ENCODE results near the gene PICK1. TPM values are rescaled to one million over a fixed set of nuclear protein-coding genes. Genes with fewer than 3 reads are reported as not detected.
A peak's percentile ranks its signal among the peaks of the same experiment; 100 is the strongest.
"Not testable (repeated sequence)": the region's sequence is repeated elsewhere in the genome, so short reads cannot be mapped to it uniquely, and the experiment has no call there.

Gene PICK1
- total RNA-seq, 1 experiment from 2014 or later = 6.5 TPM

- DNase-seq (ENCODE audit: low read depth) = peak; percentile 80
Measured at GRCh38 chr22:38114484-38115398, 57.5 kb downstream of the PICK1 start.

- DNase-seq (ENCODE audit: low read depth) = no peak
Measured at GRCh38 chr22:38115423-38116205, 58.4 kb downstream of the PICK1 start.

GRCh38 chr22:38117556-38117955 lies 60.4 kb downstream of the PICK1 start:
- DNase-seq (ENCODE audit: low read depth) = not testable (repeated sequence)

GRCh38 chr22:38118182-38118581 lies 61.0 kb downstream of the PICK1 start:
- no peak for DNase-seq (ENCODE audit: low read depth)

- not testable (repeated sequence) for DNase-seq (ENCODE audit: low read depth)
Measured at GRCh38 chr22:38118747-38119146, 61.5 kb downstream of the PICK1 start.

- DNase-seq (ENCODE audit: low read depth) = no peak
Measured at GRCh38 chr22:38120359-38121110, 63.3 kb downstream of the PICK1 start.

DNA sequence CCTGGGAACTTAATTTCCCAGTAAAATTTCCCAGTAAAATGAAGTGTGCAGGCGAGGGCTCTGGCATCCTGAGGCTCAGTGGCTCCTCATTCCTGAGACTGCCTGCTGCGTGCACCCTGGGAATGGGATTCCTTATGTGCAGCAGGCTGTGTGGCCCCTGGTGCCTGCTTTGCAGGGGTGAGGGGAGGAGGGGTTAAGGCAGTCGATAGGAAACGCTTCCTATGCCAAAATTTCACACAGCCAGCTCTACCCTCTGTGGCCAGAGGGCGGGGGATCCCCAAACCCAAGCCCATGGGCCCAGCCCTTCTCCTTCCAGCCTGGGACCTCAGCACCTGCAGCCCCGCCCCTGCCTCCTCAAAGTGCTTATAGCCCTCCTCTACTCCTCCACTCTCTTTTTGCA lies 65.4 kb downstream of the PICK1 start:
- DNase-seq (ENCODE audit: low read depth) = no peak

- peak; percentile 48 for DNase-seq (ENCODE audit: low read depth)
Measured at GRCh38 chr22:38124236-38124974, 67.2 kb downstream of the PICK1 start.

GRCh38 chr22:38125038-38125610 lies 67.9 kb downstream of the PICK1 start:
- DNase-seq (ENCODE audit: low read depth) = no peak

Other genes starting within 250 kb of the PICK1 start
- gene GCAT, start 249.5 kb upstream of the PICK1 start, total RNA-seq (2014; rRNA removed; shearing (Covaris generic)) = 15.1 and 24.4 TPM in 2 replicates
- not detected in 2 replicates for gene GALR3, start 234.0 kb upstream of the PICK1 start, total RNA-seq (2014; rRNA removed; shearing (Covaris generic))
- 26.0 and 26.8 TPM in 2 replicates for gene ANKRD54, start 213.1 kb upstream of the PICK1 start, total RNA-seq (2014; rRNA removed; shearing (Covaris generic))
- gene EIF3L, start 208.0 kb upstream of the PICK1 start, total RNA-seq (2014; rRNA removed; shearing (Covaris generic)) = 299 and 374 TPM in 2 replicates
- gene MICALL1, start 151.1 kb upstream of the PICK1 start, total RNA-seq (2014; rRNA removed; shearing (Covaris generic)) = 8.4 and 12.8 TPM in 2 replicates
- 0.12 and 0.29 TPM in 2 replicates for gene C22orf23, start 103.8 kb upstream of the PICK1 start, total RNA-seq (2014; rRNA removed; shearing (Covaris generic))
- 107 and 123 TPM in 2 replicates for gene POLR2F, start 103.7 kb upstream of the PICK1 start, total RNA-seq (2014; rRNA removed; shearing (Covaris generic))
- gene SOX10, start 72.8 kb upstream of the PICK1 start, total RNA-seq (2014; rRNA removed; shearing (Covaris generic)) = 3.0 and 3.2 TPM in 2 replicates
- not detected in 2 replicates for gene SLC16A8, start 26.8 kb downstream of the PICK1 start, total RNA-seq (2014; rRNA removed; shearing (Covaris generic))
- 5.0 and 9.7 TPM in 2 replicates for gene BAIAP2L2, start 53.3 kb downstream of the PICK1 start, total RNA-seq (2014; rRNA removed; shearing (Covaris generic))
- gene PLA2G6, start 124.4 kb downstream of the PICK1 start, total RNA-seq (2014; rRNA removed; shearing (Covaris generic)) = 3.7 and 6.8 TPM in 2 replicates
- 6.4 and 9.1 TPM in 2 replicates for gene MAFF, start 144.6 kb downstream of the PICK1 start, total RNA-seq (2014; rRNA removed; shearing (Covaris generic))
- 33.0 and 34.7 TPM in 2 replicates for gene TMEM184B, start 215.6 kb downstream of the PICK1 start, total RNA-seq (2014; rRNA removed; shearing (Covaris generic))

Data from RPMI7951 (cell line).